ENCODE results near the gene ANKS1B. TPM values are rescaled to one million over a fixed set of nuclear protein-coding genes. Genes with fewer than 3 reads are reported as not detected.
"Not testable (repeated sequence)": the region's sequence is repeated elsewhere in the genome, so short reads cannot be mapped to it uniquely, and the experiment has no call there.

The ANKS1B gene
- total and polyA plus RNA-seq, 2 of the 4 experiments (the other 2 are of a cell fraction), result 0.17 to 0.18 TPM

- H3K14ac ChIP-seq (replicated peaks; ENCODE audit: low read depth, low read length); BruUV-seq (replicated peaks); H3K23ac ChIP-seq (ENCODE audit: low read depth, low read length); H3K18ac ChIP-seq (ENCODE audit: low read depth, low read length); H3K56ac ChIP-seq (ENCODE audit: extremely low read depth, insufficient read depth, low read length); POLR2A ChIA-PET (ENCODE audit: unreplicated experiment); DNase-seq; H3K4ac ChIP-seq (ENCODE audit: low read depth, low read length); intact Hi-C loops (cut with micrococcal nuclease); H3K9me1 ChIP-seq (ENCODE audit: insufficient read depth, low read length); H4K8ac ChIP-seq (ENCODE audit: low read depth in 2 of 2, low read length in 2 of 2); H3K4me1 ChIP-seq (ENCODE audit: control insufficient read depth, insufficient read depth, low read length); H2BK15ac ChIP-seq (ENCODE audit: low read depth, low read length); ATAC-seq (ENCODE audit: low read depth); H2AK5ac ChIP-seq (ENCODE audit: low read depth, low read length); H3K36me3 ChIP-seq (ENCODE audit: control insufficient read depth, insufficient read depth, low read length); CTCF ChIA-PET; H3K79me1 ChIP-seq (ENCODE audit: low read depth in 1 of 2, low read length in 2 of 2); H4K91ac ChIP-seq (ENCODE audit: insufficient read depth, low read depth, low read length); H3K4me2 ChIP-seq (ENCODE audit: low read depth, low read length); H3K4me3 ChIP-seq (ENCODE audit: insufficient read depth, low read depth, low read length); H2BK5ac ChIP-seq (ENCODE audit: low read depth, low read length, poor library complexity, severe bottlenecking); H3K27me3 ChIP-seq (ENCODE audit: control insufficient read depth, insufficient read depth, low read length); H3K27ac ChIP-seq (ENCODE audit: insufficient read depth, low read length); dilution Hi-C loops (cut with HindIII; ENCODE audit: low sequenced_read_pairs, unreplicated experiment); H2AFZ ChIP-seq (replicated peaks; ENCODE audit: low read length, poor library complexity); H2BK20ac ChIP-seq (ENCODE audit: low read depth, low read length); H4K5ac ChIP-seq (ENCODE audit: low read depth, low read length); H3K9me3 ChIP-seq (ENCODE audit: control insufficient read depth, insufficient read depth, low read length); H2AK9ac ChIP-seq (replicated peaks; ENCODE audit: low read depth, low read length, poor library complexity); H3K9ac ChIP-seq (ENCODE audit: low read depth, low read length); H2BK120ac ChIP-seq (ENCODE audit: low read depth, low read length); H4K20me1 ChIP-seq (ENCODE audit: insufficient read depth, low read length); in situ Hi-C loops (cut with MboI; ENCODE audit: low sequenced_read_pairs): not testable (repeated sequence)
- WGBS, 2 experiments (ENCODE audit: extremely low coverage in 2 of 2, insufficient read length in 1 of 2), result no CpG with 5 or more reads among the region's 4 CpGs
Measured at GRCh38 chr12:99720083-99720465, 264.7 kb downstream of the ANKS1B start.

- DNase-seq; H2AK9ac ChIP-seq (replicated peaks; ENCODE audit: low read depth, low read length, poor library complexity); CTCF ChIA-PET; H3K4ac ChIP-seq (ENCODE audit: low read depth, low read length); H4K5ac ChIP-seq (ENCODE audit: low read depth, low read length); H4K8ac ChIP-seq (ENCODE audit: low read depth in 2 of 2, low read length in 2 of 2); H3K4me3 ChIP-seq (ENCODE audit: insufficient read depth, low read depth, low read length); H4K20me1 ChIP-seq (ENCODE audit: insufficient read depth, low read length); H3K27ac ChIP-seq (ENCODE audit: insufficient read depth, low read length); H3K18ac ChIP-seq (ENCODE audit: low read depth, low read length); H2BK5ac ChIP-seq (ENCODE audit: low read depth, low read length, poor library complexity, severe bottlenecking); in situ Hi-C loops (cut with MboI; ENCODE audit: low sequenced_read_pairs); POLR2A ChIA-PET (ENCODE audit: unreplicated experiment); ATAC-seq (ENCODE audit: low read depth); H3K4me2 ChIP-seq (ENCODE audit: low read depth, low read length); H2BK20ac ChIP-seq (ENCODE audit: low read depth, low read length); H3K9ac ChIP-seq (ENCODE audit: low read depth, low read length); H3K56ac ChIP-seq (ENCODE audit: extremely low read depth, insufficient read depth, low read length); H3K27me3 ChIP-seq (ENCODE audit: control insufficient read depth, insufficient read depth, low read length); H3K36me3 ChIP-seq (ENCODE audit: control insufficient read depth, insufficient read depth, low read length); H2AFZ ChIP-seq (replicated peaks; ENCODE audit: low read length, poor library complexity); H3K9me1 ChIP-seq (ENCODE audit: insufficient read depth, low read length); H4K91ac ChIP-seq (ENCODE audit: insufficient read depth, low read depth, low read length); H3K23ac ChIP-seq (ENCODE audit: low read depth, low read length); H2AK5ac ChIP-seq (ENCODE audit: low read depth, low read length); intact Hi-C loops (cut with micrococcal nuclease); H3K4me1 ChIP-seq (ENCODE audit: control insufficient read depth, insufficient read depth, low read length); H3K14ac ChIP-seq (replicated peaks; ENCODE audit: low read depth, low read length); BruUV-seq (replicated peaks); H2BK15ac ChIP-seq (ENCODE audit: low read depth, low read length); dilution Hi-C loops (cut with HindIII; ENCODE audit: low sequenced_read_pairs, unreplicated experiment); H3K79me1 ChIP-seq (ENCODE audit: low read depth in 1 of 2, low read length in 2 of 2); H3K9me3 ChIP-seq (ENCODE audit: control insufficient read depth, insufficient read depth, low read length); H2BK120ac ChIP-seq (ENCODE audit: low read depth, low read length): not testable (repeated sequence)
- WGBS, 2 experiments (ENCODE audit: extremely low coverage in 2 of 2, insufficient read length in 1 of 2), result 20% methylated on average over 1 of the region's 8 CpGs; no CpG with 5 or more reads in 1 of the 2 experiments
Measured at GRCh38 chr12:99719411-99720082, 265.2 kb downstream of the ANKS1B start.

Data from IMR-90 (cell line).